CD14-positive monocyte (primary cell): ENCODE measurements around the gene KHK. TPM values are rescaled to one million over a fixed set of nuclear protein-coding genes. Genes with fewer than 3 reads are reported as not detected.

Experiments used
- DNase-seq, 3 donors: peaks; one replicate each; pipeline ENCODE4 v3.0.0-alpha.2; 2011 to 2022
- H2AFZ ChIP-seq: 2 replicates; pipeline ENCODE4 v1.6.0; 2012; ENCODE audit warnings: mild to moderate bottlenecking, low read depth, low read length, inconsistent platforms; ENCODE audit not compliant: insufficient read depth, poor library complexity, severe bottlenecking
- H3K27ac ChIP-seq, 2 donors: 1 replicate in 1 of 2; 2 replicates in 1 of 2; pipeline ENCODE4 v1.5.1; 2012 to 2013; ENCODE audit warnings: low read length in 2 of 2, control low read depth in 1 of 2, inconsistent platforms in 1 of 2, low read depth in 1 of 2, mild to moderate bottlenecking in 1 of 2
- H3K27me3 ChIP-seq, 2 donors: one replicate each; pipeline versions ENCODE4 v1.6.0 to v1.6.1; 2011 to 2013; ENCODE audit warnings: low read length in 2 of 2; ENCODE audit not compliant: control insufficient read depth in 2 of 2, insufficient read depth in 2 of 2
- H3K36me3 ChIP-seq, 2 donors: replicated peaks in 1 of 2; 1 replicate in 1 of 2; 2 replicates in 1 of 2; pipeline versions ENCODE4 v1.5.1 to v1.6.1; 2012 to 2013; ENCODE audit warnings: low read length in 2 of 2, control low read depth in 1 of 2, inconsistent platforms in 1 of 2, mild to moderate bottlenecking in 1 of 2; ENCODE audit not compliant: insufficient read depth in 2 of 2, control insufficient read depth in 1 of 2
- H3K4me1 ChIP-seq, 2 donors: 1 replicate in 1 of 2; 2 replicates in 1 of 2; pipeline versions ENCODE4 v1.5.1 to v1.6.1; 2012 to 2013; ENCODE audit warnings: low read length in 2 of 2, control low read depth in 1 of 2, inconsistent platforms in 1 of 2, mild to moderate bottlenecking in 1 of 2, moderate library complexity in 1 of 2; ENCODE audit not compliant: insufficient read depth in 2 of 2, control insufficient read depth in 1 of 2
- H3K4me2 ChIP-seq: replicated peaks from 2 replicates; pipeline ENCODE3; 2012; ENCODE audit warnings: low read length, moderate library complexity, mild to moderate bottlenecking; ENCODE audit not compliant: poor library complexity, severe bottlenecking; ENCODE audit errors: extremely low read depth
- H3K4me3 ChIP-seq, 3 experiments: fragments of 200-600 bp in 1 of 3; sonication (generic) in 1 of 3; replicated peaks in 1 of 3; 1 replicate in 2 of 3; 2 replicates in 1 of 3; pipeline ENCODE4 v1.5.1; 2011 to 2013; ENCODE audit warnings: low read length in 3 of 3, mild to moderate bottlenecking in 3 of 3, control low read depth in 2 of 3, low read depth in 2 of 3, inconsistent platforms in 1 of 3, moderate library complexity in 1 of 3
- H3K79me2 ChIP-seq: 2 replicates; pipeline ENCODE4 v1.6.0; 2012; ENCODE audit warnings: mild to moderate bottlenecking, control low read depth, inconsistent platforms, low read length, moderate library complexity; ENCODE audit not compliant: insufficient read depth
- H3K9ac ChIP-seq: 2 replicates; pipeline ENCODE4 v1.6.0; 2017; ENCODE audit warnings: low read length, mild to moderate bottlenecking; ENCODE audit not compliant: insufficient read depth, poor library complexity, severe bottlenecking
- H3K9me3 ChIP-seq, 2 donors: replicated peaks in 1 of 2; 1 replicate in 1 of 2; 2 replicates in 1 of 2; pipeline versions ENCODE4 v1.5.1 to v1.6.1; 2012 to 2013; ENCODE audit warnings: low read length in 2 of 2, control low read depth in 1 of 2; ENCODE audit not compliant: control insufficient read depth in 1 of 2, insufficient read depth in 1 of 2
- H4K20me1 ChIP-seq: 2 replicates; pipeline ENCODE4 v1.6.0; 2012; ENCODE audit warnings: mild to moderate bottlenecking, low read length, control low read depth, moderate library complexity; ENCODE audit not compliant: insufficient read depth
- H3K27ac Mint-ChIP-seq, 7 donors: one replicate each; pipeline ENCODE4 v1.8.0; 2020; ENCODE audit warnings: mild to moderate bottlenecking in 7 of 7, mixed read lengths in 7 of 7, moderate library complexity in 6 of 7, inconsistent platforms in 2 of 7
- H3K27me3 Mint-ChIP-seq, 3 donors: one replicate each; pipeline ENCODE4 v1.8.0; 2021 to 2022; ENCODE audit warnings: low read depth in 3 of 3, mild to moderate bottlenecking in 3 of 3, mixed read lengths in 3 of 3, moderate library complexity in 3 of 3, inconsistent platforms in 1 of 3
- H3K36me3 Mint-ChIP-seq, 2 donors: one replicate each; pipeline ENCODE4 v1.8.0; 2020; ENCODE audit warnings: mixed read lengths in 2 of 2, inconsistent platforms in 1 of 2, mild to moderate bottlenecking in 1 of 2
- H3K4me1 Mint-ChIP-seq: one replicate; pipeline ENCODE4 v1.8.0; 2020; ENCODE audit warnings: mild to moderate bottlenecking, mixed read lengths
- H3K4me3 Mint-ChIP-seq, 2 donors: one replicate each; pipeline ENCODE4 v1.8.0; 2020; ENCODE audit warnings: mild to moderate bottlenecking in 2 of 2, mixed read lengths in 2 of 2, moderate library complexity in 1 of 2
- H3K9me3 Mint-ChIP-seq, 7 donors: one replicate each; pipeline ENCODE4 v1.8.0; 2020 to 2022; ENCODE audit warnings: mixed read lengths in 7 of 7, mild to moderate bottlenecking in 6 of 7, moderate library complexity in 6 of 7, inconsistent platforms in 2 of 7
- CTCF ChIP-seq: fragments of 200-600 bp; IDR thresholded peaks from one replicate; pipeline ENCODE4 v1.8.0; 2022; ENCODE audit warnings: antibody characterized with exemption, mild to moderate bottlenecking
- WGBS: methylation state at CpG from one replicate; pipeline ENCODE4 v1.1.5; 2013; ENCODE audit warnings: missing lambda C conversion rate; ENCODE audit not compliant: insufficient coverage; 5-methylcytosine and 5-hydroxymethylcytosine counted together
- intact Hi-C, 2 donors: fragments of 100-400 bp; cut with micrococcal nuclease; formaldehyde crosslinking; loops; one replicate each; pipeline versions ENCODE4 v1.15.0 to v1.15.1; 2023
- polyA plus RNA-seq, 3 donors: library from polyadenylated mRNA; depleted of rRNA in 1 of 3; unstranded in 2 of 3; stranded (reverse) in 1 of 3; fragments of 300-500 nt in 2 of 3; fragments of >200 nt in 1 of 3; fragmentation: Illumina TruSeq in 2 of 3; gene quantifications; 1 replicate in 2 of 3; 2 replicates in 1 of 3; pipeline ENCODE4 v1.2.3, GENCODE V29; 2012 to 2021

Gene KHK
- polyA plus RNA-seq, 3 donors = 3.4 to 7.3 (median 6.6) TPM

- DNase-seq = no peak
- no peak overlapping the region for H3K4me2 ChIP-seq
- peaks cover 18 to 25% of the 10 kb centered on the region in 2 donors for H3K4me1 ChIP-seq
- H3K4me1 Mint-ChIP-seq = peaks cover 23% of the 10 kb centered on the region
- H3K36me3 Mint-ChIP-seq = peaks cover 0 to 3% of the 10 kb centered on the region in 2 donors
- H3K27ac Mint-ChIP-seq = no peak overlapping the region
- no peaks in the 10 kb centered on the region for H4K20me1 ChIP-seq
- no peak overlapping the region for H3K27ac ChIP-seq
- H2AFZ ChIP-seq = no peak overlapping the region
- no peak for TF ChIP-seq CTCF
- H3K9me3 Mint-ChIP-seq = no peaks in the 10 kb centered on the region
- no peak overlapping the region for H3K4me3 Mint-ChIP-seq
- no peaks in the 10 kb centered on the region for H3K27me3 ChIP-seq
- H3K4me3 ChIP-seq = no peak overlapping the region
- H3K27me3 Mint-ChIP-seq = peaks cover 0 to 7% (median 6%) of the 10 kb centered on the region in 3 donors
- H3K9me3 ChIP-seq = no peaks in the 10 kb centered on the region
- no peaks in the 10 kb centered on the region for H3K36me3 ChIP-seq
- H3K79me2 ChIP-seq = no peaks in the 10 kb centered on the region
- intact Hi-C loops = loop anchor here (5.0 kb wide), 2 partner anchors 36 to 124 kb away; partner anchors contain the start of genes AGBL5 (in 2 of the 2), ATRAID (in 1 of the 2) and SLC5A6 (in 1 of the 2)
- WGBS = 100% methylated on average over 3 of the region's 6 CpGs
- H3K9ac ChIP-seq = no peak overlapping the region
Observed at GRCh38 chr2:27088634-27089033, 2.1 kb downstream of the KHK start.

- Mint-ChIP-seq H3K27me3 (peaks cover 0 to 7% (median 6%) of the 10 kb centered on the region in 3 donors), H3K36me3 (peaks cover 0 to 3% of the 10 kb centered on the region in 2 donors), H3K27ac (no peak overlapping the region), H3K9me3 (no peaks in the 10 kb centered on the region), H3K4me3 (no peak overlapping the region), H3K4me1 (peaks cover 21% of the 10 kb centered on the region)
- no peak overlapping the region for H3K9ac ChIP-seq
- no peak overlapping the region for H3K27ac ChIP-seq
- TF ChIP-seq CTCF = no peak
- no peak overlapping the region for H2AFZ ChIP-seq
- no peak overlapping the region for H3K4me2 ChIP-seq
- no peaks in the 10 kb centered on the region for H3K9me3 ChIP-seq
- H3K4me1 ChIP-seq = peaks cover 18 to 25% of the 10 kb centered on the region in 2 donors
- 97% methylated on average over 12 of the region's 14 CpGs for WGBS
- no peaks in the 10 kb centered on the region for H3K79me2 ChIP-seq
- intact Hi-C loops = loop anchor here (5.0 kb wide), 2 partner anchors 37 to 123 kb away; partner anchors contain the start of genes AGBL5 (in 2 of the 2), ATRAID (in 1 of the 2) and SLC5A6 (in 1 of the 2)
- no peaks in the 10 kb centered on the region for H4K20me1 ChIP-seq
- no peaks in the 10 kb centered on the region for H3K36me3 ChIP-seq
- DNase-seq = no peak
- H3K27me3 ChIP-seq = no peaks in the 10 kb centered on the region
- H3K4me3 ChIP-seq = no peak overlapping the region
Observed at GRCh38 chr2:27089111-27089954, 2.8 kb downstream of the KHK start.
